Right atrium auricular region (tissue), 2 donors: ENCODE measurements around the gene ANKRD11. TPM values are rescaled to one million over a fixed set of nuclear protein-coding genes. Genes with fewer than 3 reads are reported as not detected.

ENCODE experiments used
- DNase-seq: peaks from one replicate; pipeline ENCODE4 v3.0.0-alpha.2; 2019; ENCODE audit warnings: low spot score
- H3K27ac ChIP-seq, 2 donors: fragments of 200-600 bp; sonication (generic); 1 replicate in 1 of 2; 2 replicates in 1 of 2; pipeline ENCODE4 v1.5.1; 2016 to 2019
- H3K27me3 ChIP-seq, 2 donors: fragments of 200-600 bp; sonication (generic); one replicate each; pipeline versions ENCODE4 v1.5.1 to v1.6.0; 2017 to 2019
- H3K36me3 ChIP-seq: fragments of 200-600 bp; sonication (generic); one replicate; pipeline ENCODE4 v1.5.1; 2016
- H3K4me1 ChIP-seq, 2 donors: fragments of 200-600 bp; sonication (generic); one replicate each; pipeline versions ENCODE4 v1.5.1 to v1.6.0; 2017 to 2019
- H3K4me3 ChIP-seq, 2 donors: fragments of 200-600 bp; sonication (generic); 1 replicate in 1 of 2; 2 replicates in 1 of 2; pipeline ENCODE4 v1.5.1; 2017 to 2019; ENCODE audit warnings: mild to moderate bottlenecking in 1 of 2, moderate library complexity in 1 of 2
- H3K9me3 ChIP-seq, 2 donors: fragments of 200-600 bp; sonication (generic); one replicate each; pipeline ENCODE4 v1.5.1; 2019
- total RNA-seq, 2 donors: library from RNA; depleted of rRNA; stranded (reverse); fragments of >200 nt; gene quantifications; one replicate each; pipeline ENCODE4 v1.1.0, GENCODE V29; 2016
- TF ChIP-seq, protein P1 (sequence below), 2 donors: fragments of 200-600 bp; sonication (generic); IDR thresholded peaks; one replicate each; pipeline ENCODE4 v1.5.1; 2019; ENCODE audit warnings: antibody characterized with exemption in 2 of 2

The ANKRD11 gene
- total RNA-seq, 2 donors from 2014 or later: 55.2 to 68.1 TPM

DNA sequence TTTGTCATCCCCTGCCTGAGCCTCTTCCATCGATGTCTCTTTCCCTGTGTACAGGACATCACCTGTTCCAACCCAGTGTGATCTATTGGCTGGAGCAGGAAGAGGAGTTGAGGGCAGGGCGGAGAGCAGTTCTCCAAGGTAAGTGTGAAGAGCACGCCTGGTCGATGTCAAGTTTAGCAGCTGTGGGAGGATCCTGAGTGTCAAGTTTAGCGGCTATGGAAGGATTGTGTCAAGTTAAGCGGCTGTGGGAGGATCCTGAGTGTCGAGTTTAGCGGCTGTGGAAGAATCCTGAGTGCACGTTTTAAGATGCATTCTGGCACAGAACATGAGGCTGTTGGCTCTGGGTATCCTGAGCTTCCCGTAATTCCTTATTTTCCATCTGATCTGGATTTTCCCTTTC is 265.7 kb downstream of the ANKRD11 start:
- TF ChIP-seq, protein P1, sequence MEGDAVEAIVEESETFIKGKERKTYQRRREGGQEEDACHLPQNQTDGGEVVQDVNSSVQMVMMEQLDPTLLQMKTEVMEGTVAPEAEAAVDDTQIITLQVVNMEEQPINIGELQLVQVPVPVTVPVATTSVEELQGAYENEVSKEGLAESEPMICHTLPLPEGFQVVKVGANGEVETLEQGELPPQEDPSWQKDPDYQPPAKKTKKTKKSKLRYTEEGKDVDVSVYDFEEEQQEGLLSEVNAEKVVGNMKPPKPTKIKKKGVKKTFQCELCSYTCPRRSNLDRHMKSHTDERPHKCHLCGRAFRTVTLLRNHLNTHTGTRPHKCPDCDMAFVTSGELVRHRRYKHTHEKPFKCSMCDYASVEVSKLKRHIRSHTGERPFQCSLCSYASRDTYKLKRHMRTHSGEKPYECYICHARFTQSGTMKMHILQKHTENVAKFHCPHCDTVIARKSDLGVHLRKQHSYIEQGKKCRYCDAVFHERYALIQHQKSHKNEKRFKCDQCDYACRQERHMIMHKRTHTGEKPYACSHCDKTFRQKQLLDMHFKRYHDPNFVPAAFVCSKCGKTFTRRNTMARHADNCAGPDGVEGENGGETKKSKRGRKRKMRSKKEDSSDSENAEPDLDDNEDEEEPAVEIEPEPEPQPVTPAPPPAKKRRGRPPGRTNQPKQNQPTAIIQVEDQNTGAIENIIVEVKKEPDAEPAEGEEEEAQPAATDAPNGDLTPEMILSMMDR (IDR thresholded peaks at IDR 0.05): no peak
- H3K27me3 ChIP-seq: no peaks in the 10 kb centered on the region
- DNase-seq: no peak
- H3K9me3 ChIP-seq: peaks cover 0 to 10% of the 10 kb centered on the region in 2 donors
- no peaks in the 10 kb centered on the region for H3K4me1 ChIP-seq
- no peak overlapping the region for H3K4me3 ChIP-seq
- H3K27ac ChIP-seq: no peak overlapping the region
- H3K36me3 ChIP-seq: peaks cover 58% of the 10 kb centered on the region

DNA sequence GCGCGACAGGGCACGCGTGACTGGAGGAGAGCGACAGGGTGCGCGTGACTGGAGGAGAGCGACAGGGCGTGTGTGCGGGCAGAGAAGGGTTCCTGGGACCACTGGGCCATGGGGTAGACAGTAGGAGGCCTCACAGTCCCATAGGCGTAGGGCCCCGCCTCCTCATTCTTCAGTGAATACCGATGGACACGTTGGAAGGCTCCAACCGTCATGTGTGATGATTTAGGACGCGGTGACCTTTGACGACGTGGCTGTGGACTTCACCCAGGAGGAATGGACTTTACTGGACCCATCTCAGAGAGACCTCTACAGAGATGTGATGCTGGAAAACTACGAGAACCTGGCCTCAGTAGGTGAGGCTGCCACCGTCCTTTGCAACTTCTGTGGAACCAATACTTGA is 267.4 kb downstream of the ANKRD11 start:
- peaks cover 0 to 13% of the 10 kb centered on the region in 2 donors for H3K4me1 ChIP-seq
- peaks cover 54% of the 10 kb centered on the region for H3K36me3 ChIP-seq
- DNase-seq: no peak
- H3K9me3 ChIP-seq: peaks cover 0 to 9% of the 10 kb centered on the region in 2 donors
- TF ChIP-seq, protein P1 (IDR thresholded peaks at IDR 0.05): no peak
- no peak overlapping the region for H3K4me3 ChIP-seq
- no peaks in the 10 kb centered on the region for H3K27me3 ChIP-seq
- H3K27ac ChIP-seq: no peak overlapping the region

DNA sequence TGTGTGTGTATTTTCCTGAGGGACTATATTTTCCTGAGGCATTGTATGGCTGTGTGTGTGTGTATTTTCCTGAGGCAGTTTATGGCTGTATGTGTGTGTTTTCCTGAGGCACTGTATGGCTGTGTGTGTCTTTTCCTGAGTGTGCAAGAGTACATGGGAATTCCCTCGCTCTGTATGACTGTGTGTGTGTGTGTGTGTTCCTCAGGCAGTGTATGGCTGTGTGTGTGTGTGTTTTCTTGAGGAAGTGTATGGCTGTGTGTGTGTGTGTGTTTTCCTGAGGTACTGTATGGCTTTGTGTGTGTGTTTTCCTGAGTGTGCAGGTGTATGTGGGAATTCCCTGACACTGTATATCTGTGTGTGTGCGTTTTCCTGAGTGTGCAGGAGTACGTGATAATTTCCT is 268.8 kb downstream of the ANKRD11 start:
- Histone ChIP-seq H3K27me3 (no peaks in the 10 kb centered on the region), H3K36me3 (peaks cover 41% of the 10 kb centered on the region), H3K4me3 (no peak overlapping the region), H3K4me1 (peaks cover 0 to 16% of the 10 kb centered on the region in 2 donors), H3K27ac (no peak overlapping the region), H3K9me3 (no peaks in the 10 kb centered on the region)
- TF ChIP-seq, protein P1 (IDR thresholded peaks at IDR 0.05): no peak
- no peak for DNase-seq

DNA sequence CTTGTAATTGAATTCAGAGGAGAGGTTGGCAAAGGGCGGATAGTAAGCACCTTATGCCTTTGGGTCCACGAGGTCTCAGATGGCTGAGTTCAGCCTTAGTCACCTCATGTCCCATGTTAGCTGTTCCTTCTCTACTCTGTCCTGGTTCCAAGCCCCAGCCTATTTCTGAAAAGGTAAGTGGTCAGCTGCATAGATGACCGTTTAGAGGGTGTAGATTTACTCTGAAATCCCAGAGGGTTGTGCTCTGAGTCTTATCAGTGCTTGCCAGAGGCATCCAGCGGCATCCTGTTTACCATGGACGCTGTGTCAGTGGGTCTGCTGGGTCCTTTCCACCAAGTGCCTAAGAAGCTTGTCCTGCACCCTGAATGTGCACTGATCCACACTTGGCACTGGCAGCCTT is 271.0 kb downstream of the ANKRD11 start:
- no peaks in the 10 kb centered on the region for H3K9me3 ChIP-seq
- TF ChIP-seq, protein P1 (IDR thresholded peaks at IDR 0.05): no peak
- H3K4me1 ChIP-seq: peaks cover 0 to 25% of the 10 kb centered on the region in 2 donors
- no peaks in the 10 kb centered on the region for H3K27me3 ChIP-seq
- no peak overlapping the region for H3K4me3 ChIP-seq
- peaks cover 30% of the 10 kb centered on the region for H3K36me3 ChIP-seq
- no peak overlapping the region for H3K27ac ChIP-seq
- DNase-seq: no peak

Other genes with a start within 250 kb of the ANKRD11 start
- gene SPG7, start 17.8 kb upstream of the ANKRD11 start, total RNA-seq: 100 to 1,000 TPM in 1 of 2 donors, 10 to 100 TPM in 1; 72.8 to 216 TPM
- 1,000 to 10,000 TPM; 4,239 to 4,547 TPM for gene RPL13, start 70.1 kb upstream of the ANKRD11 start, total RNA-seq
- not detected for gene CPNE7, start 85.2 kb upstream of the ANKRD11 start, total RNA-seq
- under 1 TPM in 1 of 2 donors, not detected in 1; 0.16 TPM for gene DPEP1, start 123.1 kb upstream of the ANKRD11 start, total RNA-seq
- gene CHMP1A, start 167.1 kb upstream of the ANKRD11 start, total RNA-seq: 10 to 100 TPM; 39.0 to 73.3 TPM
- gene SPATA33, start 167.3 kb upstream of the ANKRD11 start, total RNA-seq: 1 to 10 TPM; 1.1 to 2.2 TPM
- gene CDK10, start 196.1 kb upstream of the ANKRD11 start, total RNA-seq: 10 to 100 TPM; 13.8 to 20.2 TPM
- gene SPATA2L, start 211.1 kb upstream of the ANKRD11 start, total RNA-seq: 10 to 100 TPM in 1 of 2 donors, 1 to 10 TPM in 1; 5.9 to 12.7 TPM
- gene VPS9D1, start 230.3 kb upstream of the ANKRD11 start, total RNA-seq: 10 to 100 TPM in 1 of 2 donors, 1 to 10 TPM in 1; 7.3 to 11.3 TPM
- gene ZNF276, start 231.0 kb upstream of the ANKRD11 start, total RNA-seq: 10 to 100 TPM; 10.0 to 11.1 TPM